ENCODE results near the gene ABCA1.

Gene ABCA1

GRCh38 chr9:104836767-104837166, 91.2 kb downstream of the ABCA1 start:
- no peak overlapping the region for H3K4me3 ChIP-seq (ENCODE audit: low read depth, low read length)
- TF ChIP-seq CTCF (IDR thresholded peaks at IDR 0.05; ENCODE audit: low read depth, low read length), result no peak

DNA sequence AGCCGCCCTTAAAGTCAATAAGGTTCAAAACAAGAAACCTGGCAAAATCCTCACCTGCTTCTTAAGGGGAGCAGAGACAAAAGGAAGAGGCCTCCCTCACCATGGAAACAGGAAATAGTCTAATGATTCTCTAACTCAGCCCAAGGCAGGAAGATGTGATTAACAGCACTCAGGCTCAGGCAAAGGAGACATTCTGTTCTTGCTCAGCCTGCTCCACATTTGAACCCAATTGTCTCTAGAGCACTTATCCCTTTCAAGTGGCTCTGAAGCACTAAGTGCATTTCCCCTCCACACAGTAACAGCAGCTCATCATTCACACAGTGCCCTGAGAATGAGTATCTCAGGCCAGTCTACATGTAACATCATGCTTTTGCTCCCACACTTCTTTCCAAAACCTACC, 91.7 kb downstream of the ABCA1 start:
- no peak for TF ChIP-seq CTCF (IDR thresholded peaks at IDR 0.05; ENCODE audit: low read depth, low read length)
- no peak overlapping the region for H3K4me3 ChIP-seq (ENCODE audit: low read depth, low read length)

DNA sequence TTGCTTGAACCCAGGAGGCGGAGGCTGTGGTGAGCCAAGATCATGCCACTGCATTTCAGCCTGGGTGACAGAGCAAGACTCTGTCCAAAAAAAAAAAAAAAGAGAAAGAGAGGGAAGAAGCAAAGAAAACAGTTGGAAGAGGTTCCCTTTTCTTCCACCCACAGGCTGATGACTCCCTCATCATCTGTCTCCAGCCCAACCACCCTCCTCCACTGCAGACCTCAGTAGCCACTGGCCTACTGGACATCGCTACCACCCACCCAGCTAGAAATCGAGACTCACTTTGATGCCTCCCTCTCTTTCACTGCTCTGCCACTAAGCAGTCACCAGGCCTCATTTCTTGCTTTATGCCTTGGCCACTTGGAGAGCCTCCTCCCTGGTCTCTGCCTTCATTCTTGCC, 92.8 kb downstream of the ABCA1 start:
- no peak overlapping the region for H3K4me3 ChIP-seq (ENCODE audit: low read depth, low read length)
- no peak for TF ChIP-seq CTCF (IDR thresholded peaks at IDR 0.05; ENCODE audit: low read depth, low read length)

- no peak for TF ChIP-seq CTCF (IDR thresholded peaks at IDR 0.05; ENCODE audit: low read depth, low read length)
Observed at GRCh38 chr9:104833696-104834095, 94.3 kb downstream of the ABCA1 start.

DNA sequence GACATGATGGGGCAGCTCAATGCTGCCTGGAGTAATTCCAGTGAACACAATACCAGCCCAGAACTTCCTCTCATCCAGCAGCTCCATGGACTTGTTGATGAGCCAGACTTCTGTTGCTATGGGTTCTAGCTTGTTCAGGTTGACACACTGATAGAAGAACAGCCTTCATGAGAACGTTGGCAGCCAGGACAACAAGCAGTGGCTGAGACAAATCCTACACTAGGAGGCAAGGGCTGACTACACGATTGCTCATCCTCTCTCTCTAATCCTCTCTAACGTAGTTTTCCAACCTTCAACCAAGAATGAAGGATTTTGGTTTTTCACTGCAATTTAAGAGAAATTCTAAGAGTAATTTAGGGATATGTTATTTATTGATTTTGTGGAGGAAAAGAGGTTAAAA, 96.3 kb downstream of the ABCA1 start:
- no peak for TF ChIP-seq CTCF (IDR thresholded peaks at IDR 0.05; ENCODE audit: low read depth, low read length)
- H3K4me3 ChIP-seq (ENCODE audit: low read depth, low read length), result no peak overlapping the region

More at GRCh38 chr9:104833696-104834095, 94.3 kb downstream of the ABCA1 start:
- no peak overlapping the region for H3K4me3 ChIP-seq (ENCODE audit: low read depth, low read length)

- TF ChIP-seq CTCF (IDR thresholded peaks at IDR 0.05; ENCODE audit: low read depth, low read length), result no peak
- H3K4me3 ChIP-seq (ENCODE audit: low read depth, low read length), result no peak overlapping the region
Observed at GRCh38 chr9:104826911-104827310, 101.0 kb downstream of the ABCA1 start.

GRCh38 chr9:104826079-104826775, 101.7 kb downstream of the ABCA1 start:
- H3K4me3 ChIP-seq (ENCODE audit: low read depth, low read length), result no peak overlapping the region
- no peak for TF ChIP-seq CTCF (IDR thresholded peaks at IDR 0.05; ENCODE audit: low read depth, low read length)
